HG03175 (cell line): ENCODE data around the gene INPP4A.
"Not testable (repeated sequence)": the region's sequence is repeated elsewhere in the genome, so short reads cannot be mapped to it uniquely, and the experiment has no call there.

Experiments used
- ATAC-seq: cut with Tn5 transposase; IDR thresholded peaks from one replicate; pipeline ENCODE4 v1.9.1; 2021; ENCODE audit warnings: mild to moderate bottlenecking, moderate library complexity; ENCODE audit not compliant: unreplicated experiment

Gene INPP4A

DNA sequence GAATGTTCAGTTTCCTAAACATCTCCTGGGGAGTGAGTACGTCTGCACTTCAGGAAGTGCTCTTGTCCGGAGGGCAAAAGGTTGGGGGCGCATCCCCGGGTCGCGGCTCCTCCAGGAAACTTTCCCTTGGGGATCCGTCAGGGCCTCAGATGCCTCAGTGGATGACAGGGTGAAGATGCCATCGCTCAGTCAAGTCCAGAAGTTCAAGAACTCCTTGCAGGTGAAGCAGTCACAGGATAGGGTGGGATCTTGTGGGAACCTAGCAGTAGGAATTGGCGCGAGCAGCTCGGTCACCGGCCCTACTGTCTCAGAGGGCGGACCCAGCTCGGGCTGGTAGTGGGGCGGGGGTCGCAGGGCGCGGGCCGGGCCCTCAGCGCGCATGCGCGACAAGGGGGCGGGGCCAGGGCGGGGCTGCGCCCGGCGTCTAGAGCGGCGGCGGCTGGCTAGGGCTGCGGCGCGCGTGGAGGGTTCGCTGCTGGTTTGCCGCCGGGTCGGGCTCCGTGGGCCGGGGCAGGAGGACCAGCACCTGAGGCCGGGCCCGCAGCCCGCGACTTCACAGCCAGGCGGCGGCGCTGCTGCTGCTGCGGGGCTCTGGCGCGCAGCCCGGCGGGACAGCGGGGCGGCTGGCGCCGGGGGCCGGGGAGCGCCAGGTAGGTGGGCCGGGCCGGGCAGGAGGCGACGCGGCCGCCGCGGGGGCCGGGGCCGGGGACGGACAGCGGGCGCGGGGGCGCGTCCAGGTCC is at the start of gene INPP4A:
Gene INPP4A (plus strand): TSS at position 423 of the 741 bp plus-strand sequence. CDS start 75,191 bp downstream, outside the sequence.
- peak; percentile 80 for ATAC-seq

DNA sequence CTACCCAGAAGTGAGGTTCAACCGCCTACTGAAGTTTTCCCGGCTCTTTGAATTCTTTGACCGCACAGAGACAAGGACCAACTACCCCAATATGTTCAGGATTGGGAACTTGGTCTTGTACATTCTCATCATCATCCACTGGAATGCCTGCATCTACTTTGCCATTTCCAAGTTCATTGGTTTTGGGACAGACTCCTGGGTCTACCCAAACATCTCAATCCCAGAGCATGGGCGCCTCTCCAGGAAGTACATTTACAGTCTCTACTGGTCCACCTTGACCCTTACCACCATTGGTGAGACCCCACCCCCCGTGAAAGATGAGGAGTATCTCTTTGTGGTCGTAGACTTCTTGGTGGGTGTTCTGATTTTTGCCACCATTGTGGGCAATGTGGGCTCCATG is 48.7 kb upstream of the INPP4A start:
- no peak for ATAC-seq

DNA sequence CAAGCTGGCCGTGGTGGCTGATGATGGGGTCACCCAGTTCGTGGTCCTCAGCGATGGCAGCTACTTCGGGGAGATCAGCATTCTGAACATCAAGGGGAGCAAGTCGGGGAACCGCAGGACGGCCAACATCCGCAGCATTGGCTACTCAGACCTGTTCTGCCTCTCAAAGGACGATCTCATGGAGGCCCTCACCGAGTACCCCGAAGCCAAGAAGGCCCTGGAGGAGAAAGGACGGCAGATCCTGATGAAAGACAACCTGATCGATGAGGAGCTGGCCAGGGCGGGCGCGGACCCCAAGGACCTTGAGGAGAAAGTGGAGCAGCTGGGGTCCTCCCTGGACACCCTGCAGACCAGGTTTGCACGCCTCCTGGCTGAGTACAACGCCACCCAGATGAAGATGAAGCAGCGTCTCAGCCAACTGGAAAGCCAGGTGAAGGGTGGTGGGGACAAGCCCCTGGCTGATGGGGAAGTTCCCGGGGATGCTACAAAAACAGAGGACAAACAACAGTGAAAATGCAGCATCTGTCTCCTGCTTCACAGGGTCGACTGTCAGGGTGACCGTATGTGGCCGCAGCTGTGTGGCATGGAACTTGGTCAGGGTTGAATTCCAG is 47.8 kb upstream of the INPP4A start:
- ATAC-seq, result no peak

DNA sequence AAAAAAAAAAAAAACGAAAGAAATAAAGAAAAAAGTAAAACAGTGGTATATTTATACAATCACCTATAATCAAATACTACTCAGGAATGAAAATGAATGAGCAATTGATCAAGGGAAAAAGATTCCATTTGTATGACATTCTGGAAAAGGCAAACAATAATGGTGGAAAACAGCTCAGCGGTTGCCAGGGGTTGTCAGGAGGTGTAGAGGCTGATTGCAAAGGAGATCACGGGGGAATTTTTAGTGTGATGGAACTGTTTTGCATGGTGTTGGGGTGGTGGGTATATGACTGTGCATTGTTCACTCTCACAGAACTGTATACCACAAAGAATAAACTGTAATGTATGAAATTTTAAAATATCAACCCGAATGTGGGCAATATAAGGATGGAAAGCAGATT is 45.5 kb upstream of the INPP4A start:
- no peak for ATAC-seq

DNA sequence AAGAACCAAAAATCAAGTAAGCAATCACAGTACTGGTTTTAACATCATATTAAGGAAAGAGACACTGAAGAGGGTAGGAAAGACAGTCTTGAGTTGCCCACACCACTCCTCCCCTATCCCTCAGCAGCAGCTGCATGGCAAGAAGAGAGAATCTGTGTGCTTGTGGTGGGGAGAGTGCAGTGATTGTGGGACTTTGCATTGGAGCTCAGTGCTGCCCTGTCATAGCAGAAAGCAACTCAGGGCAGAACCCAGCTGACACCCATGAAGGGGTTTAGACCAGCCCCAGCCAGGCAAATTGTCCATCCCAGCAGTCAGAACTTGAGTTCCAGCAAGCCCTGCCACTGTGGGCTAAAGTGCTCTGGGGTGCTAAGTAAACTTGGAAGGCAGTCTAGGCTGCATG is 40.8 kb upstream of the INPP4A start:
- no peak for ATAC-seq

DNA sequence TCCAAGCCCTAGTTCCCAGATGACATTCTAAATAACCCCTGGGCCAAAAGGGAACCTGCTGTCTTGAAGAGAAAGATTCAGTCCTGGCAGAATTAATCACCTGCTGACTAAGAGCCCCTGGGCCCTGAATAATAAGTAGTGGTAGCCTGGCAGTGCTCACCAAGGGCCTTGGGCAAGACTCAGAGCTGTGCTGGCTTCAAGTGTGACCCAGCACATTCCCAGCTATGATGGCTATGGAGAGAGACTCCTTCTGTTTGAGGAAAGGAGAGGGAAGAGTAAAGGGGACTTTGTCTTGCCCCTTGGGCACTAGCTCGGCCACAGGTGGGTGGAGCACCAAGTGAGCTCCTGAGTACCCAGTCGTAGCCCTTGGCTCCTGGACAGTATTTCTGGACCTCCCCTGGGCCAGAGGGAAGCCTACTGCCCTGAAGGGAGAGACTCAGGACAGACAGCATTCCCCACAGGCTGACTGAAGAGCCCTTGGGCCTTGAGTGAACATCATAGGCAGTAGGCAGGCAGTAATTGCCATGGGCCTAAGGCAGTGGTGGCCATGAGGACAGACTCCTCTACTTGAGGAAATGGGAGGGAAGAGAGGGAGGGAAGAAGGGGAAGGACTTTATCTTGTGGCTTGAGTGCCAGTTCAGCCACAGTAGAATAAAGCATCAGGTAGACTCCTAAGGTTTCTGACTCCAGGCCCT is 40.0 kb upstream of the INPP4A start:
- no peak for ATAC-seq

DNA sequence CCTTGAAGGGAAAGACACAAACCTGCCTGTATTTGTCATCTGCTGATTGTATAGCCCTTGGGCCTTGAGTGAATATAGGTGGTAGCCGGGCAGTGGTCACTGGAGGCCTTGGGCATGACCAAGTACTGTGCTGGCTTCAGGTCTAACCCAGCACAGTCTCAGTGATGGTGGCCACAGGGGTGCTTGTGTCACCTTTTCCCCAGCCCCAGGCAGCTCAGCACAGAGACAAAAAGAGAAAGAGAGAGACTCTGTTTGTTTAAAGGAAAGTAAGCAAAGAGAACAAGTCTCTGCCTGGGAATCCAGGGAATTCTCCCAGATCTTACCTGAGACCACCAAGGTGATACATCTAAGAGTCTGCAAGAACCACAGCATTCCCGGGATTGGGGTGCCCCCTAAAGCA is 39.4 kb upstream of the INPP4A start:
- ATAC-seq, result no peak

DNA sequence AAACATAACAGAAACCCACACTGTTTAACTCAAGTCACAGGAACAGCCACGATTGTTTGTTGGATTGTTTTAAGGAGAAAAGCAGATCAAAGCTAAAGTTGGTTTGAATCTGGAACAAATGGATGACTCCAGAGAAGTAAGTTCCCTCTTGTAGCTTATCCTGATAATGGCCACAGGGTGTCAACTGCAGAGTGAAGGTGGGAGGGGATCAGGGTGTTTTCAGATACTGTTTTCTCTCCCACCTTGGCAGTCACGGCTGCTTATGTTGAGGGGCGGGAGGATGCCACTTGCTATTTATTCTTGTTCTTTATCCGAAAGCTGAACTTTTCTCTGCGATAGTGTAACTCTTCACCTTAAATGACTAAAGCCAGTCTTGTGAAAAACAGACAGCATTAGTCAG is 36.5 kb upstream of the INPP4A start:
- ATAC-seq, result no peak

DNA sequence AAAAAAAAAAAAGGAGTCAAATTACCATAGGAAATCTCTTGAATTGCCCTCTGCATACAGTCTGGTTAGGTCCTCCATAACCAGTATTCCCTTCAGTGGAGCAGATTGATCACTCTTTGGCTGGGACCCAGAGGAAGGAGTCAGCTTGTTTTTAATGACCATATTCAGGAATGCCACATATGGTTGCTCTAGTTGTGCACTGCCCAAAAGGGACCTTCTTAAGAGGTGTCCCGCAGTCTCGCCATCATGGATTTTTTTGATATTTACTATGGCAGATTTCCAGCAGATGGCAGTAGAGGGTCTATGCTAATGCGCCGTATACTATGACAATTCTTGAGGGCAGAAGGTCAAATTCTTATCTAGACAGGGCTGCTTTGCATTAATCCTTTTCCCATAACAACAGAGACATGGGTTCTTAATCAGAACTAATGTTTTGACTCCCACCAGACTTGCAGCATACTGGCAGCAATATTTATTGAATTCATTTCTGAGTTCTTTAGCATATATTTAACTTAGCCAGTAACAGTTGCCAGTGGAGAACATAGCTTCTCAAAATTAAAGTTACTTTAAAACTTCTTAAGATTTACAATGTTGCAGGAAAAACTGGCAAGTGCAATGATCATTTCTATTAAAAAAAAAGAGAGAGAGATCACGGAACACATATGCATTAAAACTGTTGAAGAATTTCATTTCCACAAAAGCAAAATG is 31.8 kb upstream of the INPP4A start:
- peak; percentile 78 for ATAC-seq

DNA sequence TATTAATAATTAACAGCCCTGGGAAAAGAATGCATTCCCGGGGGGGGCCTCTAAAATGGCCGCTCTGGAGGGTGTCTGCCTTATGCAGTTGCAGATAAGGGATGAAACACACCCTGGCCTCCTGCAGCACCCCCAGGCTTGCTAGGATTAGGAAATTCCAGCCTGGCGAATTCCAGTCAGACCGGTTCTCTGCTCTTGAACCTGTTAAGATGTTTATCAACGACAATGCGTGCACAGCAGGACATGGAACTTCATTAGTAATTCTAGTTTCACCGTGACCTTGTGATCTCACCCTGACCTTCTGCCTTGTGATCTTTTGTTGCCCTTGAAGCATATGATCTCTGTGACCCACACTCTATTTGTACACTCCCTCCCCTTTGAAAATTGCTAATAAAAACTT is 30.4 kb upstream of the INPP4A start:
- ATAC-seq, result not testable (repeated sequence)

DNA sequence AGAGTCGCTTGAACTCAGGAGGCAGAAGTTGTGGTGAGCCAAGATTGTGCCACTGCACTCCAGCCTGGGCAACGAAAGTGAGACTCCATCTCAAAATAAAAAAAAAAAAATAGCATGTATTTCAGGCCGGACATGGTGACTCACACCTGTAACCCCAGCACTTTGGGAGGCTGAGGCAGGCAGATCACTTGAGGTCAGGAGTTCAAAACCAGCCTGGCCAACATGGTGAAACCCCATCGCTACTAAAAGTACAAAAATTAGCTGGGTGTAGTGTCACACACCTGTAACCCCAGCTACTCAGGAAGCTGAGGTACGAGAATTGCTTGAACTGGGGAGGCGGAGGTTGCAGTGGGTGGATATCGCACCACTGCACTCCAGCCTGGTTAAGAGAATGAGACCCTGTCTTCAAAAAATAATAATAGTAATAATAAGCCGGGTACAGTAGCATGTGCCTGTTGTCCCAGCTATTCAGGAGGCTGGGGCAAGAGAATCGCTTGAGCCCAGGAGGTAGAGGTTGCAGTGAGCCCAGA is 28.9 kb upstream of the INPP4A start:
- not testable (repeated sequence) for ATAC-seq

DNA sequence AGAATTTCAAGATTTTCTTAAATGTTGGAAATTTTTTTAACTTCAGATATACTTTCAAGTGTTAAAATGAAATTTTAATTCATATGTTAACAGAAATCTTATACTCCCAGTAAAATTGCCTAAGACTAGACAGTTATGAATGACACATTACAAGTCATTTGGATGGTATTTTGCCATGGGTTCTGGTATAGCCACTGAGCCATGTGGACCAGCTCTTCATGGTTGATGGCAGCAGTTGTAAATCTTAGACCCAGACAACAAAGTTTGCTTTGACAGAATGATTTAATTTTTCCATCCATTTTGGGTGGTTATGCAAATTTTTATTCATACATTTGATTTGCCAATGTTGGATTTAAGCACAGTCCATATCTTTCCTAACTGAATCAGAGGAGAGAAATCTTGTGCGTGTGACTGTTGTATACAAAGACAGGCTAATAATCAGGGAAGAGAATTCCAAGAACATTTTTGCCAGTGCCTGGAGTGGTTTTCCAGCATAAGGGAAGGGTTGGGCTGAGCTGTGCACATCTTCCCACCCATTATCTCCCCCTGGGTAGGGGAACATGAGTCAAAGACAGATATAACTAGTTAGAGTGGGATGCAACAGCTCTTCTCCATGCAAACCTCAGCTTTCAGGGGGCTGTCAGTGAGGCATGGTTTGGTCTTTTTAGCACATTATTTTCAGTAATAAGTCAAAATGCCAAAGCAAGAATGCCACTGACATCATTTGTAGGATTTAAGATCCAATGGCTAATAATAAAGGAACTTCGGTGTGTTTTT is 28.1 kb upstream of the INPP4A start:
- ATAC-seq, result no peak

DNA sequence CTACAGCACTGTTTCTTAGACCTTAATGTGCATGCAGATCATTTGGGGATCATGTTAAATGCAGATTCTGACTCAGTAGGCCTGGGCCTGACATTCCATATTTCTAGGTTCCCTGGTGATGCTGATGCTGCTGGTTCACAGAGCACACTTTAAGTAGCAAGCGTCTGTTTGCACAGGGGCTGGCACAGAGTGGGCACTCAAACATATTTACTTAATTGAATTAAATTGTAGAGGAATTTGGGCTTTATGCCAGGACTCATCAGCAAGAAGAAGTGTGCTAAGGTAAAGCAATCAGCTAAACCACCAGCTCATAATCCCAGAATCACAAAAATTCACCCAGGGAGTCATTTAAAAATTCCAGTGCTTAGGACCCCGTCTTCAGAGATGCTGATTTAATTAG is 25.1 kb upstream of the INPP4A start:
- no peak for ATAC-seq

DNA sequence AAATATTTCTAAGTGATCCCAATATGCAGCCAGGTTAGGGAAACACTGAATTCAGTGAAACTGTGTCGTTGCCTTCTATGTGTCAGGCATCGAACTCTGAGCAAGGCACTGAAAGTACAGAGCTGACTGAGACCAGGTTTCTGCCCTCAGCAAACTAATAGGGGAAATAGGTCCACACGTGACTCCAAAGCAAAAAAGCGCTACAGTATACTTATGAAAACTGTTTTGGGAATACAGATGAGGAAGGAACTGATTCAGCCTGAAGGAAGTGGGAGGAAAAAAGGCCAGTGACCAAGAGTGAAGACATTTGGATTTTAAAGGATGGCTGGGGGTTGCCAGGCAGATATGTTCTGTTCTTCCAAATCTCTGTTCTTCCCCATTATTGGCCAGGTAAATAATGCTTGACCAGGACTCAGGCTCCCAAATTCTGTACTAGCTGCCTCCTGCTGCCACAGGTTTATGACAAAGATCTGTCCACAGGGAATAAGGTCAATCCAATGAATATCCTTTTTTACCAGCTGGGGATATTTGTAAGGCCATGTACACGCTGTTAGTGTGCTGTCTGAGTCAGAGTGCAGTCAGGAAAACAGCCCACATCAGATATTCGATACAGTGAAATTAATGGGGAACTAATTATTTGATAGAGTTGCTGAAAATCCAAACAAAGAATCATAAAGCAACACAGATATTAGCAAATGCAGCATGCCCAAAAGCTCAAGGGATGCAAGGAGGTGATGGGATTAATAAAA is 24.5 kb upstream of the INPP4A start:
- no peak for ATAC-seq

DNA sequence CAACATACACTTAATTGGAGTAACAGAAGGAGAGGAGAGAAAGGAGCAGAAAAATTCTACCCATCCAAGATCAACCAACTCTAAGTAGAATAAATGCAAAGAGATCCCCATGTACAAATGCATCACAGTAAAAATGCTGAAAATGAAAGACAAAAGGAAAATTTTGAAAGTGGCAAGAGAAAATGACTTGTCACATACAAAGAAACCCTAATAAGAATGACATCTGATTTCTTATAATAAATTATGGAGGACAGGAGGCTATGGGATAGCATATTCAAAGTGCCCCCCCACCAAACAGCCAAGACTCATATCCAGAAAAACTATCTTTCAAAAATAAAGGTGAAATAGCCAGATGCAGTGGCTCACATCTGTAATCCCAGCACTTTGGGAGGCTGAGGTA is 22.2 kb upstream of the INPP4A start:
- no peak for ATAC-seq

DNA sequence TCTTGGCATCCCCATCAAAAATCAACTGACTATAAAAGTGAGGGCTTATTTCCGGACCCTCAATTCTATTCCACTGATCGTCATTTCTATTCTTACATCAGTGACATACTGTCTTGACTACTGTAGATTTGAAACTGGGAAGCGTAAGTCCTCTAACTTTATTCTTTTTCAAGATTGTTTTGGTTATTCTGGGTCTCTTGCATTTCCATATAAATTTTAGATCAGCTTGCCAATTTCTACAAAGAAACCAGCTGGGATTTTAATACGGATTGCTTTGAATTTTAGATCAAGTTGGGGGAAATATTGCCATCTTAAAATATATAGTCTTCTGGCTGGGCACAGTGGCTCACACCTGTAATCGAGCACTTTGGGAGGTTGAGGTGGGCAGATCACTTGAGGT is 17.9 kb upstream of the INPP4A start:
- no peak for ATAC-seq

DNA sequence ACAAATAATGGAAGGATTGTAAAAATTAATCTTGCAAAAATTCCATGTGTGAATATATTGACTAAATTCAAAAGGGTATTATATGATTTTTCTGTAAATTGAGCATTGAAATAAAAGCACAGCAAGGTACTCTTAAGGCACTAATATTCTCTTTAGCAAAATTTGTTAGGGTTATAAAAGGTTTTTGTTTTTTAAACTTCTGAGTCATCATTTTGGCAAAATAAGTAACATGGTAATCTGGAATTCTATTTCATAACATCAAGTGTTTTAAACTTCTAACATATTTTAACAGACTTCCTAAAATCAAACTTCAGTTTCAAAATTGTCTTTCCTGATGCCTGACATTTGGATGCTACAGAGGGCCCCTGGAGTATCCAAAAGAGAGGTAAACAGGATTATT is 12.5 kb upstream of the INPP4A start:
- no peak for ATAC-seq

DNA sequence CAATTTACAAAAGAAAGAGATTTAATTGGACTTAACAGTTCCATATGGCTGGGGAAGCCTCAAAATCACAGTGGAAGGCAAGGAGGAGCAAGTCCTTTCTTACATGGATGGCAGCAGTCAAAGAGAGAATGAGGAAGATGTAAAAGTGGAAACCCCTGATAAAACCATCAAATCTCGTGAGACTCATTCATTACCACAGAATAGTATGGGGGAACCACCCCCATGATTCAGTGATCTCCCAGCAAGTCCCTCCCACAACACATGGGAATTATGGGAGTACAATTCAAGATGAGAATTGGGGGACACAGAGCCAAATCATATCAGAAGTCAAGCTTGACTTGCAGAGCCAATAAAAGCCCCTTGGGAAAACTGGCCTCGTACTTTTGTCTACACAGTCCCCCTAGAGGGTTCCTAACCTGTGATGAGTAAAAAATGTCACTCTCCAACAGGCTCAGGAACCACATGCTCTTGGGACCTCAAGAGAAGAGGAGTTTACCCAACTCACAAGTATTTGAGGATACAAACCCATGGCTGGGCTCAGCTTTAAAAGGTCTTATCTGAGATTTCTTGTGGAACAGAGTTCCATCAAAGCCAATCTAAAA is 11.2 kb upstream of the INPP4A start:
- ATAC-seq, result no peak

DNA sequence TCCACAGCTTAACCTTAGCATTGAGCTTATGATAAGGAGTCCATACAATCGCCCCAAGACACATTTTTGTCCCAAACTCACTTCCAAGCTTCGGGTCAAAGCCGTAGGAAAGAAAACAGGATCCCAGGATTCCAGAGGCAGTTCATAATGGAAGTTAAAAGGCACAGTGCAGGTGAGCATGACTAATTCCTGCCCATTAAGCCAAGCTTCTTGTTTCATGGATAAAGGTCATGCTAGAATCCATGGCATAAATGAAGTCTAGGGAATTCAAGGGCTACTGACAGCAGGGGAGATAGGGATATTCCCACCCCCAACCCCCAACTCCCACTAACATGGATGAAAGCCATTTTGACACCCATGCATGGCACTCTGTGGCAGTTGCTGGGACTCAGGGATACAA is 10.2 kb upstream of the INPP4A start:
- no peak for ATAC-seq
